GM18499 (cell line): ENCODE data around the gene SRSF4.

ENCODE experiments used
- ATAC-seq: cut with Tn5 transposase; IDR thresholded peaks from one replicate; pipeline ENCODE4 v1.9.1; 2021; ENCODE audit warnings: moderate number of reproducible peaks; ENCODE audit not compliant: insufficient read depth, unreplicated experiment

The SRSF4 gene

GRCh38 chr1:29100487-29100886 lies 81.2 kb downstream of the SRSF4 start:
- no peak for ATAC-seq

GRCh38 chr1:29099286-29099685 lies 82.4 kb downstream of the SRSF4 start:
- ATAC-seq: no peak
